SU-DHL-6 (cell line): ENCODE results near the gene DOCK1.

Experiments
- H2AFZ ChIP-seq: fragments of 200-600 bp; sonication (generic); 2 replicates; pipeline ENCODE4 v1.6.1; 2014; ENCODE audit warnings: low read depth, mild to moderate bottlenecking, moderate library complexity, mixed read lengths, antibody characterized with exemption, low read length; ENCODE audit not compliant: severe bottlenecking
- H3F3A ChIP-seq: fragments of 200-600 bp; shearing (Covaris generic); 2 replicates; pipeline ENCODE4 v1.6.0; 2016; ENCODE audit warnings: antibody characterized with exemption, mild to moderate bottlenecking; ENCODE audit not compliant: insufficient read depth
- H3K27ac ChIP-seq: fragments of 200-600 bp; sonication (generic); 2 replicates; pipeline ENCODE4 v1.5.1; 2016; ENCODE audit warnings: low read depth, mild to moderate bottlenecking, low read length, moderate library complexity, mixed read lengths
- H3K27me3 ChIP-seq: fragments of 200-600 bp; sonication (generic), shearing (Covaris generic); 2 replicates; pipeline ENCODE4 v1.6.0; 2014; ENCODE audit warnings: mild to moderate bottlenecking, low read length
- H3K36me3 ChIP-seq: fragments of 200-600 bp; sonication (generic); 2 replicates; pipeline ENCODE4 v1.6.1; 2014; ENCODE audit warnings: mild to moderate bottlenecking, low read length, mixed read lengths
- H3K4me2 ChIP-seq: fragments of 300-600, 200-600 bp; shearing (Covaris generic), sonication (generic); 2 replicates; pipeline ENCODE4 v1.6.0; 2014; ENCODE audit warnings: low read length, low read depth, mild to moderate bottlenecking; ENCODE audit not compliant: poor library complexity, severe bottlenecking
- H3K4me3 ChIP-seq: fragments of 200-600 bp; sonication (generic); 2 replicates; pipeline ENCODE4 v1.5.1; 2014; ENCODE audit warnings: antibody characterized with exemption, low read length, mild to moderate bottlenecking, mixed read lengths; ENCODE audit not compliant: insufficient read depth, poor library complexity, severe bottlenecking
- H3K79me2 ChIP-seq: fragments of 200-600 bp; sonication (generic); 2 replicates; pipeline ENCODE4 v1.6.1; 2014; ENCODE audit warnings: mild to moderate bottlenecking, low read length, moderate library complexity; ENCODE audit not compliant: insufficient read depth
- H3K9ac ChIP-seq: fragments of 200-600 bp; sonication (generic); 2 replicates; pipeline ENCODE4 v1.7.0; 2014; ENCODE audit warnings: mild to moderate bottlenecking, low read length
- H3K9me2 ChIP-seq: fragments of 200-600 bp; sonication (generic); replicated peaks from 2 replicates; pipeline ENCODE4 v1.6.1; 2014; ENCODE audit warnings: low read length; ENCODE audit not compliant: insufficient read depth
- H3K9me3 ChIP-seq: fragments of 200-600 bp; sonication (generic); 2 replicates; pipeline ENCODE4 v1.6.1; 2014; ENCODE audit warnings: low read length, mixed read lengths; ENCODE audit not compliant: insufficient read depth
- H4K20me1 ChIP-seq: fragments of 200-600 bp; sonication (generic); 2 replicates; pipeline ENCODE4 v1.6.1; 2014; ENCODE audit warnings: low read depth, mild to moderate bottlenecking, antibody characterized with exemption, low read length, moderate library complexity, mixed read lengths
- CTCF ChIP-seq: fragments of 200-600 bp; sonication (generic); IDR thresholded peaks from one replicate; pipeline ENCODE4 v1.5.1; 2017; ENCODE audit warnings: antibody characterized with exemption, mild to moderate bottlenecking, low read length, moderate library complexity; ENCODE audit not compliant: insufficient read depth, poor library complexity, severe bottlenecking
- EZH2phosphoT487 ChIP-seq: fragments of 200-600 bp; sonication (generic), shearing (Covaris generic); conservative IDR thresholded peaks from 2 replicates; pipeline ENCODE4 v1.6.1; 2018; ENCODE audit warnings: mild to moderate bottlenecking, antibody characterized with exemption, low read length, moderate library complexity, mixed read lengths

DOCK1 gene

GRCh38 chr10:127071126-127071525, 165.9 kb downstream of the DOCK1 start:
- Histone ChIP-seq H3K9me2 (no peaks in the 10 kb centered on the region), H3K4me2 (no peak overlapping the region), H4K20me1 (no peaks in the 10 kb centered on the region), H2AFZ (no peak overlapping the region), H3F3A (no peaks in the 10 kb centered on the region), H3K36me3 (no peaks in the 10 kb centered on the region), H3K4me3 (no peak overlapping the region), H3K27me3 (no peaks in the 10 kb centered on the region), H3K79me2 (no peaks in the 10 kb centered on the region), H3K9me3 (no peaks in the 10 kb centered on the region), H3K9ac (no peak overlapping the region), H3K27ac (no peak overlapping the region)
- TF ChIP-seq CTCF: no peak
- no peak for TF ChIP-seq EZH2phosphoT487

GRCh38 chr10:127073666-127074065, 168.4 kb downstream of the DOCK1 start:
- H3K4me2 ChIP-seq: no peak overlapping the region
- H2AFZ ChIP-seq: no peak overlapping the region
- no peaks in the 10 kb centered on the region for H3K79me2 ChIP-seq
- H3K36me3 ChIP-seq: no peaks in the 10 kb centered on the region
- H3K9me2 ChIP-seq: no peaks in the 10 kb centered on the region
- no peaks in the 10 kb centered on the region for H4K20me1 ChIP-seq
- H3F3A ChIP-seq: no peaks in the 10 kb centered on the region
- no peaks in the 10 kb centered on the region for H3K27me3 ChIP-seq
- no peak overlapping the region for H3K9ac ChIP-seq
- TF ChIP-seq EZH2phosphoT487 (no peak), CTCF (no peak)
- no peaks in the 10 kb centered on the region for H3K9me3 ChIP-seq
- H3K4me3 ChIP-seq: no peak overlapping the region
- no peak overlapping the region for H3K27ac ChIP-seq

- TF ChIP-seq CTCF (no peak), EZH2phosphoT487 (no peak)
- H3K27me3 ChIP-seq: no peaks in the 10 kb centered on the region
- H3K4me3 ChIP-seq: no peak overlapping the region
- no peaks in the 10 kb centered on the region for H3K9me2 ChIP-seq
- H4K20me1 ChIP-seq: no peaks in the 10 kb centered on the region
- H3K4me2 ChIP-seq: no peak overlapping the region
- no peak overlapping the region for H2AFZ ChIP-seq
- no peak overlapping the region for H3K27ac ChIP-seq
- no peaks in the 10 kb centered on the region for H3K36me3 ChIP-seq
- no peaks in the 10 kb centered on the region for H3K9me3 ChIP-seq
- H3F3A ChIP-seq: no peaks in the 10 kb centered on the region
- no peak overlapping the region for H3K9ac ChIP-seq
- H3K79me2 ChIP-seq: no peaks in the 10 kb centered on the region
Observed at GRCh38 chr10:127079392-127079791, 174.2 kb downstream of the DOCK1 start.
